Parathyroid adenoma (tissue), 2 donors: ENCODE measurements around the gene PPP1R1C.

Experiments used
- H2AFZ ChIP-seq: fragments of 300-600 bp; sonication (generic); one replicate; pipeline ENCODE4 v1.7.0; 2017; ENCODE audit warnings: antibody characterized with exemption, mild to moderate bottlenecking
- H3K27ac ChIP-seq: fragments of 300-600 bp; sonication (generic); one replicate; pipeline ENCODE4 v1.7.0; 2017
- H3K27me3 ChIP-seq: fragments of 300-600 bp; sonication (generic); one replicate; pipeline ENCODE4 v1.7.0; 2017; ENCODE audit warnings: low read length; ENCODE audit not compliant: control insufficient read depth, insufficient read depth
- H3K36me3 ChIP-seq: fragments of 300-600 bp; sonication (generic); one replicate; pipeline ENCODE4 v1.7.0; 2017; ENCODE audit warnings: low read length; ENCODE audit not compliant: control insufficient read depth, insufficient read depth
- H3K4me1 ChIP-seq: fragments of 300-600 bp; sonication (generic); one replicate; pipeline ENCODE4 v1.7.0; 2017; ENCODE audit warnings: control low read depth
- H3K4me2 ChIP-seq: fragments of 300-600 bp; sonication (generic); one replicate; pipeline ENCODE4 v1.7.0; 2017; ENCODE audit warnings: low read length
- H3K4me3 ChIP-seq: fragments of 300-600 bp; sonication (generic); one replicate; pipeline ENCODE4 v1.7.0; 2017; ENCODE audit warnings: low read depth, low read length
- H3K79me2 ChIP-seq: fragments of 300-600 bp; sonication (generic); one replicate; pipeline ENCODE4 v1.7.0; 2017; ENCODE audit warnings: control low read depth
- H3K9ac ChIP-seq: fragments of 300-600 bp; sonication (generic); one replicate; pipeline ENCODE4 v1.7.0; 2017; ENCODE audit warnings: mild to moderate bottlenecking
- H3K9me3 ChIP-seq: fragments of 300-600 bp; sonication (generic); one replicate; pipeline ENCODE4 v1.7.0; 2017; ENCODE audit warnings: low read length; ENCODE audit not compliant: control insufficient read depth
- TF ChIP-seq, protein P1 (sequence below): fragments of 300-600 bp; sonication (generic); IDR thresholded peaks from one replicate; pipeline ENCODE4 v1.7.0; 2017; ENCODE audit warnings: antibody characterized with exemption, mild to moderate bottlenecking
- donor health status: primary hyperparathyroidism.

PPP1R1C gene

DNA sequence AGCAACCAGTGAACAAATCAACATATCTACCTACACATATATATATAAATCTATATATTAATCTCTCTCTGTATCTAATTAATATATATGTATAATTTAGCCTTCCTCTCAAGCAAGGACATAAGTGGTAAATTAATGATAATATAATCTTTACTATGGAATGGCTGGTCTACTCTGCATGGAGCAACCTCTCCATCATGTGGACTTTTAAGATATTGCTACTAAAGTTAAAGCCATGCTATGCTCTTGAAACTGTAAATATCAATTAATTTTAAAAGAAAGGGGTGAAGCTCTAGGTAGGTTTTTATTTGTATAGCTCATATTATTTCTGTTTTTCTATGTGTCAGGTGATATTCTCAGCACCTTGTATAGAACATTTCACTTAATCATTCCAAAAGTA is 147.0 kb downstream of the PPP1R1C start:
- no peaks in the 10 kb centered on the region for H3K36me3 ChIP-seq
- no peak overlapping the region for H2AFZ ChIP-seq
- no peak overlapping the region for H3K4me2 ChIP-seq
- no peak overlapping the region for H3K9ac ChIP-seq
- no peak overlapping the region for H3K27ac ChIP-seq
- H3K9me3 ChIP-seq, result no peaks in the 10 kb centered on the region
- H3K4me1 ChIP-seq, result no peaks in the 10 kb centered on the region
- H3K79me2 ChIP-seq, result no peaks in the 10 kb centered on the region
- H3K27me3 ChIP-seq, result no peaks in the 10 kb centered on the region
- no peak overlapping the region for H3K4me3 ChIP-seq
- TF ChIP-seq, protein P1, sequence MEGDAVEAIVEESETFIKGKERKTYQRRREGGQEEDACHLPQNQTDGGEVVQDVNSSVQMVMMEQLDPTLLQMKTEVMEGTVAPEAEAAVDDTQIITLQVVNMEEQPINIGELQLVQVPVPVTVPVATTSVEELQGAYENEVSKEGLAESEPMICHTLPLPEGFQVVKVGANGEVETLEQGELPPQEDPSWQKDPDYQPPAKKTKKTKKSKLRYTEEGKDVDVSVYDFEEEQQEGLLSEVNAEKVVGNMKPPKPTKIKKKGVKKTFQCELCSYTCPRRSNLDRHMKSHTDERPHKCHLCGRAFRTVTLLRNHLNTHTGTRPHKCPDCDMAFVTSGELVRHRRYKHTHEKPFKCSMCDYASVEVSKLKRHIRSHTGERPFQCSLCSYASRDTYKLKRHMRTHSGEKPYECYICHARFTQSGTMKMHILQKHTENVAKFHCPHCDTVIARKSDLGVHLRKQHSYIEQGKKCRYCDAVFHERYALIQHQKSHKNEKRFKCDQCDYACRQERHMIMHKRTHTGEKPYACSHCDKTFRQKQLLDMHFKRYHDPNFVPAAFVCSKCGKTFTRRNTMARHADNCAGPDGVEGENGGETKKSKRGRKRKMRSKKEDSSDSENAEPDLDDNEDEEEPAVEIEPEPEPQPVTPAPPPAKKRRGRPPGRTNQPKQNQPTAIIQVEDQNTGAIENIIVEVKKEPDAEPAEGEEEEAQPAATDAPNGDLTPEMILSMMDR, result no peak

DNA sequence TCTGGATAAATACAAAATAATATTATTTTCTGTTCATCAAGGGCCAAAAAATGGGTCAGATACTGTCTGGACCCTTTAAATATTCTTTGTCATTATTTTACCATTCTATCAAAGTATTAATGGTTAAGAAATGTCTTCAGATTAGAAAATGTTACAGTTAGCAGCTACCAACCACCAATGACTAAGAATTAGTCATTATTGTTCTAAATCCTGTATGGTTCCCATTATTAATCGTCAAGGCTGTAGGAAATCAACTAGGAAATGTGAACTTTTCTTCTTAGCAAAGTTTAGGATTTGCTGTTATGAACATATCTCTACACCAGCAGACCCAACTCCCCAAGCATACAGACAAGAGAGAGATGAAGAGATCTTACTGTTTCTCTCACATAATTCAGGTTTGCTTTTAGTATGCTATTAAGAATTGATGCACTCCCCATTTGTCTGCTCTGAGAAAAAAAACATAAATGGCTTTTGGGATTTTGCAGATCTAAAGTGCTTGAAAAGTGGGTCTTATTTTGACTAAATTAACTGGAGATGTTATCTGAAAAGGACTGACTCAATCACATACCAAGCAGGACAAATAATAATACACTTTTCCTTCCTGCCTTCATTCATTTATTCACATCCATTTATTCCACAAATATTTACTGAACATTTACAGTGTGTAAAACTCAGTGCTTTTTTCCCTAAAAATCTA is 147.7 kb downstream of the PPP1R1C start:
- Histone ChIP-seq H3K9ac (no peak overlapping the region), H3K27me3 (no peaks in the 10 kb centered on the region), H3K9me3 (no peaks in the 10 kb centered on the region), H3K4me3 (no peak overlapping the region), H3K4me2 (no peak overlapping the region), H3K27ac (no peak overlapping the region), H3K4me1 (no peaks in the 10 kb centered on the region), H3K79me2 (no peaks in the 10 kb centered on the region), H2AFZ (no peak overlapping the region), H3K36me3 (no peaks in the 10 kb centered on the region)
- TF ChIP-seq, protein P1, result no peak

DNA sequence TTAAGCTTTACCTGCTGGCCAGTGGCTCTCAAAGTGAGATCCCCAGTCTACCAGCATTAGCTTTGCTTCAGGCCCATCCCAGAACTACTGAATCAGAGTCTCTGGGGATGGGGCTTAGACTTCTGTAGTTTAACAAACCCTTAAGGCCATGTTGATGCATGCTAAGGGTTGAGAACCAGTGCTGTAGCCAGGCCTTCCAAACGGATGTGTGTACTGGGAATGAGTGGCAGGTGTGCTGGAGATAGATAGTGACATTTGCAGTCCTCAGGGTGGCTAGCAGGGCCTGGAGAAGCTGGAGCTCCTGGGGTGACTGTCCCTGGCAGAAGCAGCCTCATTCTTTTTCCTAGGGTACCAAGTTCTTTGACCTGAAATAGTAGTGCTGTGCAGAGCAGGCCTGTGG is 148.5 kb downstream of the PPP1R1C start:
- H3K9me3 ChIP-seq, result no peaks in the 10 kb centered on the region
- no peaks in the 10 kb centered on the region for H3K79me2 ChIP-seq
- H3K27me3 ChIP-seq, result no peaks in the 10 kb centered on the region
- no peak overlapping the region for H3K4me3 ChIP-seq
- no peak overlapping the region for H3K27ac ChIP-seq
- no peaks in the 10 kb centered on the region for H3K36me3 ChIP-seq
- no peak overlapping the region for H3K9ac ChIP-seq
- TF ChIP-seq, protein P1, result no peak
- H3K4me2 ChIP-seq, result no peak overlapping the region
- H2AFZ ChIP-seq, result no peak overlapping the region
- H3K4me1 ChIP-seq, result no peaks in the 10 kb centered on the region

DNA sequence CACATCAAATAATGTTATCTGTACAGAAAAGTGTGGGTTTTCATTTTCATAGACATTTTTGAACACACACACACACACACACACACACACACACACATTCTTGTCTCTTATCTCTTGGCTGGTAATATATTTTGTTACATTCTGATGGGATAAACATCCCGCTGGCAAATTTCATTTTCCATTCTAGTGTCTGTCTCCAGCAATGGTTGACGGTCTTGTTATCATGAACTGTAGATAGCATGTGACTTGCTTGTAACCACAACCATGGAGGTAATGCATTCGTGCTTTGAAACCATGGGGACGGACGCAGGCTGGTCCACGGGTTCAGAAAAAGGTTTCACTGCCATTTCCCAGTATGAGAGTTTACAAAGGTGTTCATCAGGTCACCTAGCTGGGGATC is 156.4 kb downstream of the PPP1R1C start:
- H3K9me3 ChIP-seq, result no peaks in the 10 kb centered on the region
- H3K27me3 ChIP-seq, result no peaks in the 10 kb centered on the region
- no peak overlapping the region for H3K27ac ChIP-seq
- H3K36me3 ChIP-seq, result no peaks in the 10 kb centered on the region
- H3K4me3 ChIP-seq, result no peak overlapping the region
- H3K4me1 ChIP-seq, result no peaks in the 10 kb centered on the region
- no peak overlapping the region for H3K4me2 ChIP-seq
- TF ChIP-seq, protein P1, result no peak
- H2AFZ ChIP-seq, result no peak overlapping the region
- H3K9ac ChIP-seq, result no peak overlapping the region
- no peaks in the 10 kb centered on the region for H3K79me2 ChIP-seq
